RPMI7951 (cell line): ENCODE data around the gene NTN3. TPM values are rescaled to one million over a fixed set of nuclear protein-coding genes. Genes with fewer than 3 reads are reported as not detected.
"Not testable (repeated sequence)": the region's sequence is repeated elsewhere in the genome, so short reads cannot be mapped to it uniquely, and the experiment has no call there.

Experiments
- DNase-seq: peaks from one replicate; pipeline ENCODE4 v3.0.0-alpha.2; 2012; ENCODE audit warnings: low read depth
- total RNA-seq: library from RNA; depleted of rRNA; stranded (reverse); fragments of >200 nt; shearing (Covaris generic); gene quantifications from 2 replicates; pipeline ENCODE4 v1.2.3, GENCODE V29; 2014

NTN3 gene
- total RNA-seq, 1 experiment from 2014 or later = not detected

GRCh38 chr16:2441143-2441804 is 29.8 kb upstream of the NTN3 start:
- DNase-seq = not testable (repeated sequence)

GRCh38 chr16:2443555-2443954 is 27.5 kb upstream of the NTN3 start:
- no peak for DNase-seq

GRCh38 chr16:2447920-2448583 is 23.0 kb upstream of the NTN3 start:
- DNase-seq = peak; percentile 51

- DNase-seq = no peak
Observed at GRCh38 chr16:2449118-2449517, 22.0 kb upstream of the NTN3 start.

GRCh38 chr16:2450535-2450934 is 20.6 kb upstream of the NTN3 start:
- no peak for DNase-seq

GRCh38 chr16:2450975-2451381 is 20.1 kb upstream of the NTN3 start:
- no peak for DNase-seq

- DNase-seq = no peak
Observed at GRCh38 chr16:2451851-2452320, 19.2 kb upstream of the NTN3 start.

- no peak for DNase-seq
Observed at GRCh38 chr16:2452650-2453049, 18.4 kb upstream of the NTN3 start.

- no peak for DNase-seq
Observed at GRCh38 chr16:2455081-2455845, 15.8 kb upstream of the NTN3 start.

GRCh38 chr16:2456551-2457153 is 14.4 kb upstream of the NTN3 start:
- DNase-seq = no peak

- no peak for DNase-seq
Observed at GRCh38 chr16:2457267-2457666, 13.8 kb upstream of the NTN3 start.

GRCh38 chr16:2457946-2458345 is 13.2 kb upstream of the NTN3 start:
- no peak for DNase-seq

- no peak for DNase-seq
Observed at GRCh38 chr16:2458887-2459646, 12.0 kb upstream of the NTN3 start.

GRCh38 chr16:2459647-2460390 is 11.3 kb upstream of the NTN3 start, which contains the start of gene TEDC2:
TSS of gene TEDC2 (plus strand) at chr16:2460109. CDS start at chr16:2460145, 36 bp downstream.
- DNase-seq = peak; percentile 92

GRCh38 chr16:2460391-2460713 is 10.7 kb upstream of the NTN3 start:
- no peak for DNase-seq

GRCh38 chr16:2460916-2461315 is 10.2 kb upstream of the NTN3 start:
- no peak for DNase-seq

GRCh38 chr16:2462031-2462866 is 8.8 kb upstream of the NTN3 start:
- DNase-seq = no peak

- DNase-seq = no peak
Observed at GRCh38 chr16:2464333-2464732, 6.8 kb upstream of the NTN3 start.

GRCh38 chr16:2465653-2466415 is 5.3 kb upstream of the NTN3 start:
- no peak for DNase-seq
